NCI-H2029 treated with DMSO at 0.1 percent for 48 hours (cell line): Measurements from ENCODE around the gene HOXD3.

Experiments used
- DNase-seq: peaks from one replicate; lab custom pipeline; 2025; lab: John Stamatoyannopoulos, UW

The HOXD3 gene

DNA sequence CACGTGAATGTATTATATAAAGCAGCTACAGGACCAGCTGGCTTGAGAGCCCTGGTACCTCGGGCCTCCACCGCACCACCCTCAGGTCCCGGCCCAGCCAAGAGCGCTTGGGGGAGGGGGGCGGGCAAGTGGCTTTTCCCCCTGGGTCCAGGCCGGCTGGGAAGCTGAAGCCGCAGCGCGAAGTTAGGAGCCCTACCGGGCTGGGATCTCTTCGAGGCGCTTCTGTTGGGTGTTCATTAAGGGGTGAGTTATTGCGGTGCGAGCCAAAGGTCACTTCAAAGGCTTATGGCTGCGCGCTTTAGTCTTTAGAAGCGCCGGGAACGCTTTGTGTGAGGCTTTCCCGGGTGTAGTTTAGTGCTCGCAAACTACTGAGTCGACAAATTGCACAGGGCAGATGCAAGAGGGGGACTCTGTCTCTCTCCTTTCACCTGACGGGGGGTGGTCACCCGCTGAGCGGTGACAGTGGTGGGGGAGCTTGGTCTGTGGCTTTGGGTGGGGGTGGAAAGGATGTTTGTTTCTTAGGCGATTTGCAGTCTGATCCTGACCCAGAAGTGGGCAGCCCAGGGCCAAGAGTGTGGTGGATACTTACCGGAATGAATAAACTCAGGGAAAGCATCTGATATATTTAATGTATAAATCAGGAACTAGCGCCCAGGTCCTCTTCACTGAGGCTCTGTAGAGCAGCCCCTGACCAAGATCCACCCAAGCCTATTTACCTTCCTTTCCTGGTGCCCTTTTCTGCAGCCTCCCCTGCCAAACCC lies 6.0 kb downstream of the HOXD3 start:
- DNase-seq, result no peak

DNA sequence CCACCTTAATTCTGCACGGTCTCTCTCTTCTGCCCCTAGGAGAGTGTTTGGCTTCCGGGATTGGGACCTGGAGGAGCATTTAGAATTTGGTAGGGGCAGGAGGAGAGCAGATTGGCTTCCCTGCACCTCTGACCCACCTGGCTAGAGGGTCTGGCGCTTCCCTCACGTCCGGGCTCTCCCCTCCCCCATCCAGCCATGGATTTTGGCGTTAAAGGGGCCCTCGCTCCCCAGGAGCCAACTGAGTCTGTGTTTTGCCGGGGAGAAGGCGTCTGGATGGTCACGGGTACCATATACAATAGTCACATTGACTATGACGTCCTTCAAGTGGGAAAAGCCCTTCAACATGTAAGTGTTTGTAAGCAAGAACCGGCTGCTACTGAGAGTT lies 6.6 kb downstream of the HOXD3 start:
- no peak for DNase-seq

DNA sequence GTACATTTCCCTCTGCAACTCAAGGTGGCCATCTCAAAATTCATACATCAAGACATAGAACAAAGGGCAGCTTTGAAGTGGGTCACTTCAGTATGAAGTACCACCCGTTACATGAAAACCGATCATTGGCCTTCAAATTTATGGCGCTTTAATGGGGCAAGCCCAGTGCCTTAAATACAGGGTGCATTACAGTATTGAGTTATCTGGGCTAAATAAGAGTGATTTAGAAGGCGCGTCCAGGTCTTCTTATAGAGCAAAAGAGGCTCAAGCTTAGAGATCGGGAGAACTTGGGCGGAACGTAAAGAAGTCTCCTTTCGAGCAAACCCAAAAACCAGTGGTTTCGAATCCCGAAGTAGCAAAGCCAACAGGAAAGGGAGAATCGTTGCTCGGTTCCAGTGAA lies 7.1 kb downstream of the HOXD3 start:
- DNase-seq, result no peak

GRCh38 chr2:176164611-176165369 lies 7.7 kb downstream of the HOXD3 start:
- DNase-seq, result no peak

DNA sequence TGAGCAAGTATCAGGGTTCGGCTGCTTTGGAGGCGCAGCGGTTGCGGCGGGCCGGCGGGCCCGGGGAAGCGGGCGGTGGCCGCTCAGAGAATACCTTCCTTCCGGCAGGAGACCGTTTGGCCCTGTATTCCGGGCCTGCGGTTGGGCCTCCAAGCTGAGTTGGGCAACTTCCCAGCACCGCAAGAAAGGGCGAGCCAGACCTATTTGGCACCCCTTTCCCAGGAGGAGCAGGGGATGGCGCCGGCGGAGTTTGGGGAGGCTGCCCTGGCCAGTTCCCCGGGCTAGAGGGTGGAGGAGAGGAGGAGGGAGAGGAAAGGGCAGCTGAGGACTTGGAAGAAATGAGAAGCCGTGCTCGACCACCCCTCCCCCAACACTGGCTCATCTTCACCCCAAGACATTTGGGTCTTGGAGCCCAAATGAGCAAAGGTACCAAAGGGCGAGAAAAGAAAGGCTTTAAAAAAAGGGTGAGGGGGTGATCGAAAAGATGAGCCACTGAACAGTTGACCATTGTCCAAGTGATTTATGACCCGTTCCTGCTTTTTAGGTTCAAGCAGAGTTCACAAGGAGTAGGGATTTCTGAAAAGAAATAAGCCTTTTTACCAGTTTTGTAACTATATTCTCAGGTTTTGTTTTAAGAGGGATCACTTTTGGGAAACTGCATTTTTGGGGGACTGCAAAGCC lies 8.4 kb downstream of the HOXD3 start:
- DNase-seq, result no peak

GRCh38 chr2:176166272-176166671 lies 9.2 kb downstream of the HOXD3 start:
- no peak for DNase-seq

- DNase-seq, result no peak
These were observed 10.3 kb downstream of the HOXD3 start for GRCh38 chr2:176167398-176167797.

GRCh38 chr2:176169181-176169580 lies 12.1 kb downstream of the HOXD3 start:
- DNase-seq, result no peak

DNA sequence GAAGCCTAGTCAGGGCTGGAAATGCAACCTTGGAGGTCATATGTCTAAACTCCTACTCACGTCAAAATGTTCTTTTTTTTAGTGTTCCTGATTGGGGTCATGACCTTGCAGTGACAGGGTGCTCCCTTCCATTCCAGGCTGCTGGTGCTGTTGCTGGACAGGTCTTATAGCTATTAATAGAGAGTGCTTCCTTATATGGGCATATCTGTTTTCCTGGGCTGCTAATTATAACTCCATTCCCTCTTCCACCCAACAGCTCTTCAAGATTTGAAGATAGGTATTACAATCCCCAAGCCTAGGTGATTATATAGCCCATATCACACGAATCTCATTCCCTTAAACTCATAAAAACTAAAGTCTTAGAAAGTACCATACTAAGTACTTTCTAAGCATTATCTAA lies 12.6 kb downstream of the HOXD3 start:
- no peak for DNase-seq

- DNase-seq, result no peak
These were observed 13.6 kb downstream of the HOXD3 start for GRCh38 chr2:176170602-176171305.

DNA sequence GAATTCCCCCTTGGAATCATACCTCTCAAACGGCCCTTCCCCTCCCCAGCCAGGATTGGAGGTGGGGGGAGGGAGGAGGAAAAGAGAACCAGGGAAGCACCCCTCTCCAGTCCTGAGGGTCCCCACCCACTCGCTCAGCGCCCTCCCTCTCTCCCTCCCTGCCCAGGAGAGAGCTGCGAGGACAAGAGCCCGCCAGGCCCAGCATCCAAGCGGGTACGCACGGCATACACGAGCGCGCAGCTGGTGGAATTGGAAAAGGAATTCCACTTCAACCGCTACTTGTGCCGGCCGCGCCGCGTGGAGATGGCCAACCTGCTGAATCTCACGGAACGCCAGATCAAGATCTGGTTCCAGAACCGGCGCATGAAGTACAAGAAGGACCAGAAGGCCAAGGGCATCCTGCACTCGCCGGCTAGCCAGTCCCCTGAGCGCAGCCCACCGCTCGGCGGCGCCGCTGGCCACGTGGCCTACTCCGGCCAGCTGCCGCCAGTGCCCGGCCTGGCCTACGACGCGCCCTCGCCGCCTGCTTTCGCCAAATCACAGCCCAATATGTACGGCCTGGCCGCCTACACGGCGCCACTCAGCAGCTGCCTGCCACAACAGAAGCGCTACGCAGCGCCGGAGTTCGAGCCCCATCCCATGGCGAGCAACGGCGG lies 14.4 kb downstream of the HOXD3 start:
- DNase-seq, result no peak

- DNase-seq, result no peak
These were observed 15.1 kb downstream of the HOXD3 start for GRCh38 chr2:176172007-176172894.

- DNase-seq, result no peak
These were observed 15.9 kb downstream of the HOXD3 start for GRCh38 chr2:176172895-176173566.

DNA sequence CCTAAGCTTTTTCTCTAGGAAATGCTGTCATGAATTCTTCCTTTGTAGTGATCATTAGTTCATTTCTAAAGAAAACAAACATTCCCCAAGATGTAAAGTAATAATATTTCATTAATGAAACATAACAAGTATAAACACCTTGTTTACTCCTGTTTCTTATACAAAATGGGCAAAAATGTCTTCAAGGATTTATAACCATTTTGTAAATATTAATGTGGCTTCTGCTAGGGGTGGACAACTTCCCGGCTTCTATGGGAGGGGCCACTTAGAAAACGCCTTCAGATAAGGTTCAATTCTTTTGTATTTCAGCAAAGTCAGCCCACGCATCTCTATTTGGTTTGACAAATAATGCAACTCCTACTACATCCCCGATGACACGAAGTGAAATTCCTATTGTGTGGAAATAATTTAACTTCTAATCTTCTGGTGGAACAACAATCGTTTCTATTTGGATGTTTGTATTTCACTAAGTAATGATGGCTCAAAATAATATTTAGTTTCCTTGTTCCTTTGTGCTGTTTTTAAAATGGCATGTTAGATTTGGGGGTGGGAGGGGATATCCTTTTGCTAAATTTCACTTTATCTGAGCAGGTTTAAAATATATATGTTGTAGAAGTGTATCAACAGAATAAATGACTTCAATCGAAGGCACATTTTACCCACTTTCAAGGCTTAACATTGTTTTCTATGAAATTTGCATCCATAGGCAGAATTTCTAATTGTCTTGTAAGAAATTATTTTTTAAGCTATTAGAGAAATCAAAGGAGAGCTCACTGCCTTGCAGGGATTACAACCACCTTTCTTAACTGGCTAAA lies 16.7 kb downstream of the HOXD3 start:
- DNase-seq, result no peak

- no peak for DNase-seq
These were observed 17.3 kb downstream of the HOXD3 start for GRCh38 chr2:176174382-176174823.

DNA sequence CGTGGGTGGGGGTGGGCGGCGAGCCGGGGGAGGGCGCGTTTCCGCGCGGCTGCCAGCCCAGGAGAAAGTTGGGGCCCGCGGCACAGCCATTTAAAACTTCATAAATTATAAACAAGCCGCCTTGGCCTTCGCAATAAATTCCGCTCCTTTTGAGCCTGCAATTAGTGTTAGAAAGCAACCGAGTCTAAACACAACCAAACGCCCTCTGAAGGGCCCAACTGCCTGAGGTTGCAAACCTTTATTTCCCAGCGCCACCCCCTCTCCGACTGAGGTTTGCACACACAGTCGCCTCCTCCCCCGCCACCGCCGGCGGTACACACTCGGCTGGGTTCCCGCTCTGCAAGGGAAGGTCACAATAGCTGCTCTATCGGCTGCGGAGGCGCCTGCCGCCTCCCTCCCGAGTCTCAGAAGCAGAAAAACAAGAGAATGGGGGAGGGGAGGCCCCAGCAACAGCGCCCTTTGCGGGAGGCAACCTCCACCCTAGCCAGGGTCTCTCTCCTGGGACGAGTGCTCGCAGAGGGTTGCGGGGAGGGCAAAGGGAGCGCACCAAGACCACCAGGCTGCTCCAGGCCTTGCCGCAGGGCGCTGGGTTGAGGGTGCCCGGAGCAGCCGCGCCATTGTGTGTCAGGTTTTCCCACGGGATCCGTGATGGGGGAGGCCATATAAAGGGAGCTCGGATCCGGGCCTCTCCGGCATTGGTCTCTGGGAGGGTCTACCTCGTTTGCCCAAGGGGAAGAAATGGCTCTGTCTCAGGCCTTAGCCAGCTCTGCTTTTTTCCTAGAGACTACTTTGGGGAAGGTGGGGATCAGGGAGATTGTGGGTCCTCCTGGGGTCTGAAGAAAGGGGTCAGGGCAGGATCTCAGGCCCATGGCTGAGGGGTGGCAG lies 18.0 kb downstream of the HOXD3 start:
- DNase-seq, result no peak

- no peak for DNase-seq
These were observed 18.9 kb downstream of the HOXD3 start for GRCh38 chr2:176175709-176176607.
